IMR-90 (cell line): ENCODE data around the gene ST3GAL3. TPM values are rescaled to one million over a fixed set of nuclear protein-coding genes. Genes with fewer than 3 reads are reported as not detected.

Source experiments
- ATAC-seq: fragments of 200-7000 bp; cut with Tn5 transposase; 2 replicates; pipeline ENCODE4 v1.9.1; 2020; ENCODE audit warnings: low read depth, mild to moderate bottlenecking, moderate library complexity
- BruUV-seq: library from RNA; stranded (reverse); fragments of 400-500 nt; replicated peaks from 2 replicates; lab custom pipeline; 2021; lab: Mats Ljungman, UMichigan
- CTCF ChIA-PET: fragments of 300-600 bp; formaldehyde crosslinking; extraction: SDS; loops from one replicate; lab custom pipeline; 2021; ENCODE audit warnings: antibody characterized with exemption; lab: Yijun Ruan, JAX
- POLR2A ChIA-PET: fragments of 300-600 bp; sonication (Branson Sonifier 250); formaldehyde crosslinking; loops from one replicate; lab custom pipeline; 2022; ENCODE audit warnings: antibody characterized with exemption; ENCODE audit not compliant: unreplicated experiment; lab: Charles Lee
- DNase-seq: peaks from one replicate; pipeline ENCODE4 v3.0.0; 2013
- H2AFZ ChIP-seq: replicated peaks from 2 replicates; pipeline ENCODE3; 2013; ENCODE audit warnings: low read length, mild to moderate bottlenecking; ENCODE audit not compliant: poor library complexity
- H2AK5ac ChIP-seq: 2 replicates; pipeline ENCODE4 v1.6.1; 2013; ENCODE audit warnings: low read depth, low read length, inconsistent platforms
- H2AK9ac ChIP-seq: replicated peaks from 2 replicates; pipeline ENCODE3; 2013; ENCODE audit warnings: mild to moderate bottlenecking, low read depth, low read length, moderate library complexity; ENCODE audit not compliant: poor library complexity
- H2BK120ac ChIP-seq: 2 replicates; pipeline ENCODE4 v1.6.1; 2013; ENCODE audit warnings: low read depth, low read length, inconsistent platforms
- H2BK15ac ChIP-seq: 3 replicates; pipeline ENCODE4 v1.6.1; 2013; ENCODE audit warnings: low read depth, low read length, inconsistent platforms
- H2BK20ac ChIP-seq: 2 replicates; pipeline ENCODE4 v1.6.1; 2013; ENCODE audit warnings: low read depth, mild to moderate bottlenecking, inconsistent platforms, low read length, moderate library complexity
- H2BK5ac ChIP-seq: 2 replicates; pipeline ENCODE4 v1.6.1; 2013; ENCODE audit warnings: mild to moderate bottlenecking, low read depth, low read length, inconsistent platforms; ENCODE audit not compliant: poor library complexity, severe bottlenecking
- H3K14ac ChIP-seq: replicated peaks from 2 replicates; pipeline ENCODE4 v1.6.1; 2013; ENCODE audit warnings: low read depth, low read length, inconsistent platforms
- H3K18ac ChIP-seq: 2 replicates; pipeline ENCODE4 v1.6.1; 2013; ENCODE audit warnings: low read depth, low read length, control low read depth
- H3K23ac ChIP-seq: 2 replicates; pipeline ENCODE4 v1.6.1; 2013; ENCODE audit warnings: low read depth, low read length, inconsistent platforms
- H3K27ac ChIP-seq: 2 replicates; pipeline ENCODE4 v1.5.1; 2013; ENCODE audit warnings: mild to moderate bottlenecking, control low read depth, low read length; ENCODE audit not compliant: insufficient read depth
- H3K27me3 ChIP-seq: 2 replicates; pipeline ENCODE4 v1.6.1; 2013; ENCODE audit warnings: low read length; ENCODE audit not compliant: control insufficient read depth, insufficient read depth
- H3K36me3 ChIP-seq: 2 replicates; pipeline ENCODE4 v1.6.1; 2013; ENCODE audit warnings: low read length, mixed read lengths; ENCODE audit not compliant: control insufficient read depth, insufficient read depth
- H3K4ac ChIP-seq: 2 replicates; pipeline ENCODE4 v1.6.1; 2013; ENCODE audit warnings: low read depth, low read length, inconsistent platforms
- H3K4me1 ChIP-seq: 2 replicates; pipeline ENCODE4 v1.6.1; 2013; ENCODE audit warnings: low read length, mixed read lengths; ENCODE audit not compliant: control insufficient read depth, insufficient read depth
- H3K4me2 ChIP-seq: 2 replicates; pipeline ENCODE4 v1.6.1; 2013; ENCODE audit warnings: low read depth, mild to moderate bottlenecking, control low read depth, low read length, moderate library complexity
- H3K4me3 ChIP-seq: 2 replicates; pipeline ENCODE4 v1.5.1; 2013; ENCODE audit warnings: low read depth, mild to moderate bottlenecking, control low read depth, low read length, moderate library complexity; ENCODE audit not compliant: insufficient read depth
- H3K56ac ChIP-seq: 2 replicates; pipeline ENCODE4 v1.6.1; 2013; ENCODE audit warnings: low read length, inconsistent platforms; ENCODE audit not compliant: insufficient read depth; ENCODE audit errors: extremely low read depth
- H3K79me1 ChIP-seq, 2 experiments: 2 replicates each; pipeline ENCODE4 v1.6.1; 2013; ENCODE audit warnings: low read length in 2 of 2, inconsistent platforms in 1 of 2, low read depth in 1 of 2
- H3K9ac ChIP-seq: 2 replicates; pipeline ENCODE4 v1.6.1; 2013; ENCODE audit warnings: low read depth, low read length, control low read depth
- H3K9me1 ChIP-seq: 2 replicates; pipeline ENCODE4 v1.6.1; 2013; ENCODE audit warnings: low read length, inconsistent platforms; ENCODE audit not compliant: insufficient read depth
- H3K9me3 ChIP-seq: 2 replicates; pipeline ENCODE4 v1.6.1; 2013; ENCODE audit warnings: low read length; ENCODE audit not compliant: control insufficient read depth, insufficient read depth
- H4K20me1 ChIP-seq: 2 replicates; pipeline ENCODE4 v1.6.1; 2013; ENCODE audit warnings: low read length, inconsistent platforms; ENCODE audit not compliant: insufficient read depth
- H4K5ac ChIP-seq: 2 replicates; pipeline ENCODE4 v1.6.1; 2013; ENCODE audit warnings: mild to moderate bottlenecking, low read depth, low read length, control low read depth
- H4K8ac ChIP-seq, 2 experiments: 2 replicates each; pipeline ENCODE4 v1.6.1; 2013; ENCODE audit warnings: low read depth in 2 of 2, low read length in 2 of 2, control low read depth in 1 of 2, inconsistent platforms in 1 of 2
- H4K91ac ChIP-seq: 2 replicates; pipeline ENCODE4 v1.6.1; 2013; ENCODE audit warnings: low read depth, low read length, inconsistent platforms; ENCODE audit not compliant: insufficient read depth
- CEBPB ChIP-seq: IDR thresholded peaks from 2 replicates; pipeline ENCODE4 v1.6.1; 2012; ENCODE audit warnings: low read depth, low read length, improper control_type of control experiment
- CHD1 ChIP-seq: IDR thresholded peaks from 2 replicates; pipeline ENCODE4 v1.6.1; 2012; ENCODE audit warnings: low read depth, low read length, improper control_type of control experiment
- FOS ChIP-seq: fragments of 150-350 bp; IDR thresholded peaks from 2 replicates; pipeline ENCODE4 v1.6.1; 2016; ENCODE audit warnings: low read depth, low read length
- MAFK ChIP-seq: IDR thresholded peaks from 2 replicates; pipeline ENCODE4 v1.6.1; 2012; ENCODE audit warnings: low read depth, low read length, improper control_type of control experiment
- MAZ ChIP-seq: IDR thresholded peaks from 2 replicates; pipeline ENCODE4 v1.6.1; 2012; ENCODE audit warnings: low read depth, mild to moderate bottlenecking, low read length, improper control_type of control experiment, moderate library complexity, borderline replicate concordance
- MXI1 ChIP-seq: IDR thresholded peaks from 2 replicates; pipeline ENCODE4 v1.6.1; 2012; ENCODE audit warnings: low read depth, mild to moderate bottlenecking, low read length, moderate library complexity, borderline replicate concordance
- NFE2L2 ChIP-seq: fragments of 150-350 bp; IDR thresholded peaks from 2 replicates; pipeline ENCODE4 v1.6.1; 2016; ENCODE audit warnings: low read depth, mild to moderate bottlenecking, low read length
- POLR2A ChIP-seq: IDR thresholded peaks from 2 replicates; pipeline ENCODE4 v1.6.1; 2012; ENCODE audit warnings: mild to moderate bottlenecking, low read depth, low read length
- RFX5 ChIP-seq: IDR thresholded peaks from 2 replicates; pipeline ENCODE4 v1.8.0; 2012; ENCODE audit warnings: low read depth, mild to moderate bottlenecking, low read length, moderate library complexity
- SMC3 ChIP-seq: fragments of 150-350 bp; IDR thresholded peaks from 2 replicates; pipeline ENCODE4 v1.6.1; 2016; ENCODE audit warnings: low read depth, mild to moderate bottlenecking, antibody characterized with exemption, low read length, moderate library complexity
- USF2 ChIP-seq: fragments of 150-350 bp; IDR thresholded peaks from 2 replicates; pipeline ENCODE4 v1.6.1; 2017; ENCODE audit warnings: mild to moderate bottlenecking, antibody characterized with exemption, low read length, low read depth
- dilution Hi-C: fragments of 300-500 bp; cut with HindIII; formaldehyde crosslinking; loops from one replicate; pipeline ENCODE4 v1.14.3; 2018; ENCODE audit warnings: low sequenced_read_pairs; ENCODE audit not compliant: unreplicated experiment
- in situ Hi-C: fragments of 300-500 bp; cut with MboI; formaldehyde crosslinking; loops from 3 replicates; pipeline ENCODE4 v1.14.3; 2019; ENCODE audit warnings: low sequenced_read_pairs, inconsistent platforms, mixed read lengths
- intact Hi-C: fragments of 100-400 bp; cut with micrococcal nuclease; formaldehyde crosslinking; loops from 2 replicates; pipeline ENCODE4 v1.10.0; 2022
- polyA plus RNA-seq, 3 experiments: library from polyadenylated mRNA; depleted of rRNA; stranded (reverse); fragments of >200 nt; gene quantifications; 2 replicates each; pipeline ENCODE4 v1.2.3, GENCODE V29; 2012; ENCODE audit warnings: low replicate concordance in 1 of 3
- total RNA-seq: library from RNA; depleted of rRNA; stranded (reverse); fragments of >200 nt; gene quantifications from 2 replicates; pipeline ENCODE4 v1.2.3, GENCODE V29; 2012

ST3GAL3 gene
- total and polyA plus RNA-seq, 2 of the 4 experiments (the other 2 are of a cell fraction), result 12.0 to 14.8 TPM

GRCh38 chr1:43768168-43768567, 60.8 kb downstream of the ST3GAL3 start:
- peaks cover 6% of the 10 kb centered on the region; the same call in 1 of the 2 replicates for H3K9me1 ChIP-seq
- peaks cover 21% of the 10 kb centered on the region; the same call in 1 of the 2 replicates for H4K20me1 ChIP-seq
- no peak overlapping the region for H2AFZ ChIP-seq
- H3K9me3 ChIP-seq, result no peaks in the 10 kb centered on the region
- no peak overlapping the region for H3K27ac ChIP-seq
- H3K4ac ChIP-seq, result no peak overlapping the region
- ChIA-PET POLR2A (no interaction called here), CTCF (interaction anchor here (9.2 kb wide), 1 partner anchor 166 kb away, joined by 149 read pairs; the partner anchor contains the start of gene ARTN)
- no peak overlapping the region for H3K4me3 ChIP-seq
- H3K36me3 ChIP-seq, result no peaks in the 10 kb centered on the region
- intact Hi-C loops (no loop called here), in situ Hi-C loops (no loop called here), dilution Hi-C loops (no loop called here)
- H2BK5ac ChIP-seq, result no peak overlapping the region
- H4K91ac ChIP-seq, result no peak overlapping the region
- ATAC-seq, result no peak
- no peak overlapping the region for H3K14ac ChIP-seq
- no peak for DNase-seq
- TF ChIP-seq NFE2L2 (no peak), RFX5 (no peak), CEBPB (no peak), SMC3 (no peak), MXI1 (no peak), POLR2A (no peak), MAFK (no peak), USF2 (no peak), FOS (no peak), CHD1 (no peak), MAZ (no peak)
- no peak overlapping the region for H2AK5ac ChIP-seq
- H4K8ac ChIP-seq, result no peak overlapping the region
- H2AK9ac ChIP-seq, result no peak overlapping the region
- no peak overlapping the region for H3K23ac ChIP-seq
- H3K27me3 ChIP-seq, result no peaks in the 10 kb centered on the region
- no peak overlapping the region for H3K56ac ChIP-seq
- no peak overlapping the region for H3K9ac ChIP-seq
- no peak overlapping the region for H4K5ac ChIP-seq
- H2BK120ac ChIP-seq, result no peak overlapping the region
- H3K18ac ChIP-seq, result no peak overlapping the region
- no peak overlapping the region for H2BK20ac ChIP-seq
- no peak overlapping the region for H2BK15ac ChIP-seq
- peaks cover 5% of the 10 kb centered on the region for H3K4me1 ChIP-seq
- peaks cover 16 to 62% of the 10 kb centered on the region in 2 experiments for H3K79me1 ChIP-seq
- no peak overlapping the region for H3K4me2 ChIP-seq
- BruUV-seq, result no TSS peak
